Endothelial cell of umbilical vein (primary cell): ENCODE results near the gene ANKMY1. TPM values are rescaled to one million over a fixed set of nuclear protein-coding genes. Genes with fewer than 3 reads are reported as not detected.

Source experiments
- BruUV-seq: library from RNA; stranded (reverse); fragments of 400-500 nt; replicated peaks from 2 replicates; lab custom pipeline; 2021; lab: Mats Ljungman, UMichigan
- CTCF ChIA-PET: fragments of 300-600, 350-600 bp; sonication (Branson Sonifier 250); formaldehyde crosslinking; loops from one replicate; lab custom pipeline; 2021; ENCODE audit warnings: antibody characterized with exemption, inconsistent platforms; lab: Charles Lee
- POLR2A ChIA-PET: fragments of 300-600, 350-600 bp; sonication (Branson Sonifier 250); formaldehyde crosslinking; loops from one replicate; lab custom pipeline; 2021; ENCODE audit warnings: antibody characterized with exemption, inconsistent platforms; lab: Charles Lee
- DNase-seq: peaks from one replicate; pipeline ENCODE4 v3.0.0-alpha.2; 2011; ENCODE audit warnings: low read depth, low spot score
- FAIRE-seq: peaks from 2 replicates; lab custom pipeline; 2011; peaks lifted over from hg19 to GRCh38; lab: Jason Lieb, UNC
- H2AFZ ChIP-seq: 2 replicates; pipeline ENCODE4 v1.6.0; 2012; ENCODE audit warnings: low read depth, low read length, control low read depth, inconsistent platforms
- H3K27ac ChIP-seq: 2 replicates; pipeline ENCODE4 v1.5.1; 2011; ENCODE audit warnings: low read depth, mild to moderate bottlenecking, control low read depth, low read length, moderate library complexity; ENCODE audit not compliant: insufficient read depth
- H3K27me3 ChIP-seq, 2 experiments: 2 replicates each; pipeline versions ENCODE4 v1.6.0 to v1.6.1; 2011; ENCODE audit warnings: low read length in 2 of 2, mixed read lengths in 1 of 2; ENCODE audit not compliant: control insufficient read depth in 2 of 2, insufficient read depth in 2 of 2
- H3K36me3 ChIP-seq, 2 experiments: 2 replicates in 1 of 2; 3 replicates in 1 of 2; pipeline ENCODE4 v1.5.1; 2011; ENCODE audit warnings: low read length in 2 of 2, mild to moderate bottlenecking in 1 of 2, moderate library complexity in 1 of 2; ENCODE audit not compliant: control insufficient read depth in 2 of 2, insufficient read depth in 2 of 2; ENCODE audit errors: extremely low read depth in 1 of 2
- H3K4me1 ChIP-seq: 3 replicates; pipeline ENCODE4 v1.5.1; 2011; ENCODE audit warnings: mild to moderate bottlenecking, low read length; ENCODE audit not compliant: control insufficient read depth, insufficient read depth; ENCODE audit errors: extremely low read depth
- H3K4me2 ChIP-seq: 2 replicates; pipeline ENCODE4 v1.6.1; 2011; ENCODE audit warnings: low read length, control low read depth, mixed read lengths; ENCODE audit not compliant: insufficient read depth
- H3K4me3 ChIP-seq, 3 experiments: fragments of 200-600 bp in 1 of 3; sonication (generic), shearing (Covaris generic) in 1 of 3; replicated peaks in 1 of 3; 2 replicates each; pipeline ENCODE4 v1.5.1; 2011 to 2016; ENCODE audit warnings: control low read depth in 3 of 3, low read length in 3 of 3, mild to moderate bottlenecking in 2 of 3, inconsistent platforms in 1 of 3, low read depth in 1 of 3, moderate library complexity in 1 of 3; ENCODE audit not compliant: insufficient read depth in 1 of 3
- H3K79me2 ChIP-seq: 2 replicates; pipeline ENCODE4 v1.6.0; 2012; ENCODE audit warnings: low read length, inconsistent platforms; ENCODE audit not compliant: control insufficient read depth, insufficient read depth
- H3K9ac ChIP-seq: replicated peaks from 2 replicates; pipeline ENCODE3; 2011; ENCODE audit warnings: low read length, control low read depth; ENCODE audit not compliant: insufficient read depth; ENCODE audit errors: extremely low read depth
- H3K9me1 ChIP-seq: replicated peaks from 3 replicates; pipeline ENCODE4 v1.6.0; 2011; ENCODE audit warnings: mild to moderate bottlenecking, low read length; ENCODE audit not compliant: control insufficient read depth, insufficient read depth; ENCODE audit errors: extremely low read depth
- H3K9me3 ChIP-seq: replicated peaks from 2 replicates; pipeline ENCODE4 v1.5.1; 2012; ENCODE audit warnings: low read length, inconsistent platforms; ENCODE audit not compliant: control insufficient read depth, insufficient read depth
- H4K20me1 ChIP-seq: replicated peaks from 2 replicates; pipeline ENCODE3; 2011; ENCODE audit warnings: mild to moderate bottlenecking, low read length; ENCODE audit not compliant: control insufficient read depth, insufficient read depth; ENCODE audit errors: extremely low read depth
- CTCF ChIP-seq, 2 donors: IDR thresholded peaks; 1 replicate in 1 of 2; 2 replicates in 1 of 2; pipeline ENCODE4 v1.5.1; 2011; ENCODE audit warnings: low read length in 2 of 2, mild to moderate bottlenecking in 2 of 2, moderate library complexity in 2 of 2, control low read depth in 1 of 2, inconsistent platforms in 1 of 2, low read depth in 1 of 2; ENCODE audit not compliant: insufficient read depth in 1 of 2; ENCODE audit errors: extremely low read depth in 1 of 2
- EZH2 ChIP-seq: IDR thresholded peaks from 2 replicates; pipeline ENCODE4 v1.6.1; 2012; ENCODE audit warnings: borderline replicate concordance, low read depth, mild to moderate bottlenecking, moderate library complexity, low read length, inconsistent platforms; ENCODE audit not compliant: severe bottlenecking
- FOS ChIP-seq: IDR thresholded peaks from 2 replicates; pipeline ENCODE4 v1.6.1; 2011; ENCODE audit warnings: mild to moderate bottlenecking, low read length, moderate library complexity, borderline replicate concordance; ENCODE audit not compliant: insufficient read depth
- GATA2 ChIP-seq: IDR thresholded peaks from 2 replicates; pipeline ENCODE4 v1.7.0; 2011; ENCODE audit warnings: low read depth, mild to moderate bottlenecking, moderate library complexity, mixed read lengths, low read length; ENCODE audit not compliant: insufficient read length, insufficient read depth
- JUN ChIP-seq: IDR thresholded peaks from 2 replicates; pipeline ENCODE4 v1.6.1; 2011; ENCODE audit warnings: borderline replicate concordance, low read depth; ENCODE audit not compliant: insufficient read length, insufficient read depth
- MAX ChIP-seq: IDR thresholded peaks from 2 replicates; pipeline ENCODE4 v1.6.1; 2011; ENCODE audit not compliant: insufficient read depth, insufficient read length
- MYC ChIP-seq: IDR thresholded peaks from one replicate; pipeline ENCODE4 v1.6.1; 2011; ENCODE audit warnings: mild to moderate bottlenecking, low read depth, low read length
- POLR2A ChIP-seq: IDR thresholded peaks from 2 replicates; pipeline ENCODE4 v1.6.1; 2012; ENCODE audit warnings: low read depth, mild to moderate bottlenecking, control low read depth, low read length
- POLR2AphosphoS5 ChIP-seq: IDR thresholded peaks from 2 replicates; pipeline ENCODE4 v1.6.1; 2012; ENCODE audit warnings: low read depth, mild to moderate bottlenecking, control low read depth, low read length, moderate library complexity; ENCODE audit not compliant: insufficient read depth
- dilution Hi-C: fragments of 300-500 bp; cut with MboI; formaldehyde crosslinking; loops from one replicate; pipeline ENCODE4 v1.15.0; 2019; ENCODE audit warnings: low sequenced_read_pairs; ENCODE audit not compliant: extremely low pct_ligation_motif_present
- intact Hi-C: fragments of 100-400 bp; cut with micrococcal nuclease; formaldehyde crosslinking; loops from one replicate; pipeline ENCODE4 v1.10.0; 2022
- polyA plus RNA-seq, 4 experiments: library from polyadenylated mRNA; depleted of rRNA in 3 of 4; stranded (reverse) in 3 of 4; unstranded in 1 of 4; fragments of >200 nt; gene quantifications; 2 replicates each; pipeline versions ENCODE4 v1.2.1 to v1.2.3, GENCODE V29; 2011 to 2012; ENCODE audit warnings: missing spikeins in 1 of 4
- total RNA-seq: library from RNA; stranded (reverse); gene quantifications from 2 replicates; pipeline ENCODE4 v1.2.3, GENCODE V29; 2021

The ANKMY1 gene
- total and polyA plus RNA-seq, 2 donors (not counting 3 experiments of a cell fraction or from before 2014, with no cell fraction given), result 9.0 to 16.0 TPM

GRCh38 chr2:240432430-240432819 is 125.4 kb downstream of the ANKMY1 start:
- no peak for FAIRE-seq
- ChIA-PET POLR2A (no interaction called here), CTCF (no interaction called here)
- Histone ChIP-seq H2AFZ (no peak overlapping the region), H3K79me2 (no peaks in the 10 kb centered on the region), H3K9ac (no peak overlapping the region), H3K4me2 (no peak overlapping the region), H3K27ac (no peak overlapping the region), H3K9me1 (no peaks in the 10 kb centered on the region), H3K36me3 (no peaks in the 10 kb centered on the region), H3K27me3 (peaks cover 7 to 10% of the 10 kb centered on the region in 2 experiments), H3K4me3 (no peak overlapping the region), H3K4me1 (no peaks in the 10 kb centered on the region), H4K20me1 (no peaks in the 10 kb centered on the region), H3K9me3 (no peaks in the 10 kb centered on the region)
- TF ChIP-seq MAX (no peak), FOS (no peak), CTCF (IDR thresholded peaks at IDR 0.05; ENCODE audit: extremely low read depth in 1 of 2, insufficient read depth in 1 of 2, low read depth in 1 of 2, low read length in 2 of 2) (no peak), GATA2 (no peak), POLR2AphosphoS5 (no peak), MYC (no peak), JUN (no peak), POLR2A (no peak), EZH2 (no peak)
- BruUV-seq, result no TSS peak
- DNase-seq, result no peak
- dilution Hi-C loops (no loop called here), intact Hi-C loops (no loop called here)
